Measurements from ENCODE around the gene FLNB. TPM values are rescaled to one million over a fixed set of nuclear protein-coding genes. Genes with fewer than 3 reads are reported as not detected.

Gene FLNB
- total and polyA plus RNA-seq, 2 of the 13 experiments (the other 11 are each of a cell fraction or from before 2014, with no cell fraction given), result 106 to 130 TPM

GRCh38 chr3:58129041-58129770 is 121.0 kb downstream of the FLNB start:
- Histone ChIP-seq H3K27me3 (ENCODE audit: control insufficient read depth in 1 of 2, insufficient read depth in 2 of 2, low read length in 2 of 2) (no peaks in the 10 kb centered on the region), H3K27ac (ENCODE audit: extremely low read length, insufficient read depth, low read length) (no peak overlapping the region), H3K4me1 (ENCODE audit: insufficient read depth, low read length) (no peaks in the 10 kb centered on the region), H4K20me1 (ENCODE audit: insufficient read depth, low read length) (peaks cover 6% of the 10 kb centered on the region), H3K79me2 (ENCODE audit: insufficient read depth, low read length) (peaks cover 3% of the 10 kb centered on the region), H3K4me3 (replicated peaks in 1 of 3; ENCODE audit: insufficient read depth in 1 of 3, low read depth in 2 of 3, low read length in 3 of 3) (no peak overlapping the region), H3K9ac (ENCODE audit: insufficient read depth, low read depth, low read length) (no peak overlapping the region), H3K36me3 (replicated peaks in 1 of 2; ENCODE audit: control insufficient read depth in 1 of 2, insufficient read depth in 2 of 2, low read length in 2 of 2) (peaks cover 52 to 93% of the 10 kb centered on the region in 2 experiments), H2AFZ (ENCODE audit: low read length) (no peak overlapping the region), H3K4me2 (ENCODE audit: low read depth, low read length) (no peak overlapping the region), H3K9me3 (ENCODE audit: low read length) (no peaks in the 10 kb centered on the region)
- FAIRE-seq (no peak), DNase-seq (ENCODE audit: low spot score) (no peak), ATAC-seq (no peak)
- BruUV-seq (replicated peaks), result no TSS peak
- WGBS (ENCODE audit: low lambda C conversion rate), result 94% methylated on average over 9 of the region's 10 CpGs
- intact Hi-C loops (cut with micrococcal nuclease; ENCODE audit: unreplicated experiment) (no loop called here), in situ Hi-C loops (cut with HindIII; ENCODE audit: extremely low pct_ligation_motif_present, low pct_unique_long_range_greater_than_20kb) (no loop called here)
- ChIA-PET CTCF (ENCODE audit: low intra/inter-chr PET ratio, low total read pairs) (no interaction called here), POLR2A (no interaction called here)
- TF ChIP-seq PRDM15 (CRISPR knock-in tag; IDR thresholded peaks at IDR 0.05), result 0 out of 2 replicates have a peak, but pooled peaks have one; percentile 25
- TF ChIP-seq CHD2 (IDR thresholded peaks at IDR 0.05; ENCODE audit: low read depth, low read length), result no peak
- no peak for TF ChIP-seq MTERF4 (CRISPR knock-in tag; IDR thresholded peaks at IDR 0.05)
- TF ChIP-seq ATF4 (CRISPR knock-in tag; IDR thresholded peaks at IDR 0.05), result no peak
